Common myeloid progenitor, CD34-positive (primary cell): Measurements from ENCODE around the gene ANKRD11.
"Not testable (repeated sequence)": the region's sequence is repeated elsewhere in the genome, so short reads cannot be mapped to it uniquely, and the experiment has no call there.

Experiments used
- CTCF ChIA-PET: fragments of 350-600 bp; sonication (Branson Sonifier 250); formaldehyde crosslinking; loops from one replicate; lab custom pipeline; 2021; ENCODE audit warnings: antibody characterized with exemption; lab: Charles Lee
- POLR2A ChIA-PET: fragments of 350-600 bp; sonication (Branson Sonifier 250); formaldehyde crosslinking; loops from one replicate; lab custom pipeline; 2021; ENCODE audit warnings: antibody characterized with exemption; lab: Charles Lee
- DNase-seq, 3 donors: peaks; one replicate each; pipeline versions ENCODE4 v3.0.0 to v3.0.0-alpha.2; 2013
- H3K27ac ChIP-seq, 2 experiments: 1 replicate in 1 of 2; 2 replicates in 1 of 2; pipeline ENCODE4 v1.7.0; 2013; ENCODE audit warnings: inconsistent platforms in 2 of 2, low read length in 2 of 2, mild to moderate bottlenecking in 2 of 2, low read depth in 1 of 2, moderate library complexity in 1 of 2; ENCODE audit not compliant: severe bottlenecking in 2 of 2, insufficient read depth in 1 of 2, poor library complexity in 1 of 2
- H3K27me3 ChIP-seq, 5 experiments: replicated peaks in 2 of 5; 1 replicate in 3 of 5; 2 replicates in 2 of 5; pipeline versions ENCODE4 v1.6.1 to v1.7.0; 2013; ENCODE audit warnings: low read length in 4 of 5, mild to moderate bottlenecking in 2 of 5, moderate library complexity in 2 of 5, inconsistent platforms in 1 of 5; ENCODE audit not compliant: insufficient read depth in 5 of 5, control insufficient read depth in 4 of 5
- H3K36me3 ChIP-seq, 4 experiments: 1 replicate in 2 of 4; 2 replicates in 2 of 4; pipeline versions ENCODE4 v1.6.1 to v1.7.0; 2013; ENCODE audit warnings: low read length in 3 of 4, control low read depth in 1 of 4, mild to moderate bottlenecking in 1 of 4; ENCODE audit not compliant: control insufficient read depth in 4 of 4, insufficient read depth in 4 of 4
- H3K4me1 ChIP-seq, 4 experiments: 1 replicate in 3 of 4; 2 replicates in 1 of 4; pipeline versions ENCODE4 v1.6.1 to v1.7.1; 2013; ENCODE audit warnings: low read length in 3 of 4, mild to moderate bottlenecking in 3 of 4, control low read depth in 1 of 4, inconsistent platforms in 1 of 4, moderate library complexity in 1 of 4; ENCODE audit not compliant: control insufficient read depth in 4 of 4, insufficient read depth in 4 of 4; ENCODE audit errors: control extremely low read depth in 1 of 4
- H3K4me3 ChIP-seq, 7 experiments: 1 replicate in 4 of 7; 2 replicates in 3 of 7; pipeline versions ENCODE4 v1.5.1 to v1.7.0; 2013; ENCODE audit warnings: mild to moderate bottlenecking in 7 of 7, low read length in 6 of 7, moderate library complexity in 6 of 7, inconsistent platforms in 2 of 7, low read depth in 2 of 7, control low read depth in 1 of 7; ENCODE audit not compliant: insufficient read depth in 4 of 7, control insufficient read depth in 1 of 7; ENCODE audit errors: extremely low read depth in 1 of 7
- H3K9me3 ChIP-seq, 5 experiments: 1 replicate in 4 of 5; 2 replicates in 1 of 5; pipeline versions ENCODE4 v1.6.1 to v1.7.1; 2013; ENCODE audit warnings: low read length in 4 of 5, mild to moderate bottlenecking in 2 of 5, inconsistent platforms in 1 of 5, low read depth in 1 of 5, moderate library complexity in 1 of 5; ENCODE audit not compliant: control insufficient read depth in 4 of 5, insufficient read depth in 2 of 5; ENCODE audit errors: control extremely low read depth in 1 of 5
- WGBS: methylation state at CpG from one replicate; pipeline ENCODE4 v1.1.5; 2013; ENCODE audit not compliant: insufficient coverage; 5-methylcytosine and 5-hydroxymethylcytosine counted together

Gene ANKRD11

DNA sequence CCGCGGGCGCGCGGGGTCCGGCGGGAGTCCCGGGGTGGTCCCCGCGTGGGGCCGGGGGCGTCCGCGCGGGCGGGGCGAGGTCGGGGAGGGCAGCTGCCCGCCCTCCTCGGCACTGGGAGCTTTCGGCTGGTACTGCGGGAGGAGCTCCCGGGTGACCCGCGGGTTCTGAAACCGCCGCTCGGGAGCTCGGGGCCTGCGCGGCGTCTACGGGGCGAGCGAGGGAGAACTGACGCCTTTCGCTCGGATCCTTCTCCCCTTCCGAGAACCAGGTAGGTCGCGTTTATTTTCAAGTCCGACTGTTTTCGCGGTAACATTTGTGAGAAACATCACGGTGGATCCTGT lies 242.7 kb downstream of the ANKRD11 start:
- Histone ChIP-seq H3K9me3 (peaks cover 0 to 19% (median 10%) of the 10 kb centered on the region in 5 experiments), H3K4me3 (peak overlapping the region in 5 of 7 experiments; percentile 31 to 65 (median 52)), H3K27me3 (peaks cover 0 to 16% (median 0%) of the 10 kb centered on the region in 5 experiments)
- H3K27ac ChIP-seq, H3K36me3 ChIP-seq, POLR2A ChIA-PET, H3K4me1 ChIP-seq: not testable (repeated sequence)
- WGBS = 5% methylated on average over 14 of the region's 45 CpGs
- CTCF ChIA-PET = interaction anchor here (1.0 to 1.4 kb wide), 2 partner anchors 11 to 67 kb away, joined by 3 read pairs; no protein-coding TSS in a partner anchor
- DNase-seq = peak in 1 of 3 donors; percentile 36

DNA sequence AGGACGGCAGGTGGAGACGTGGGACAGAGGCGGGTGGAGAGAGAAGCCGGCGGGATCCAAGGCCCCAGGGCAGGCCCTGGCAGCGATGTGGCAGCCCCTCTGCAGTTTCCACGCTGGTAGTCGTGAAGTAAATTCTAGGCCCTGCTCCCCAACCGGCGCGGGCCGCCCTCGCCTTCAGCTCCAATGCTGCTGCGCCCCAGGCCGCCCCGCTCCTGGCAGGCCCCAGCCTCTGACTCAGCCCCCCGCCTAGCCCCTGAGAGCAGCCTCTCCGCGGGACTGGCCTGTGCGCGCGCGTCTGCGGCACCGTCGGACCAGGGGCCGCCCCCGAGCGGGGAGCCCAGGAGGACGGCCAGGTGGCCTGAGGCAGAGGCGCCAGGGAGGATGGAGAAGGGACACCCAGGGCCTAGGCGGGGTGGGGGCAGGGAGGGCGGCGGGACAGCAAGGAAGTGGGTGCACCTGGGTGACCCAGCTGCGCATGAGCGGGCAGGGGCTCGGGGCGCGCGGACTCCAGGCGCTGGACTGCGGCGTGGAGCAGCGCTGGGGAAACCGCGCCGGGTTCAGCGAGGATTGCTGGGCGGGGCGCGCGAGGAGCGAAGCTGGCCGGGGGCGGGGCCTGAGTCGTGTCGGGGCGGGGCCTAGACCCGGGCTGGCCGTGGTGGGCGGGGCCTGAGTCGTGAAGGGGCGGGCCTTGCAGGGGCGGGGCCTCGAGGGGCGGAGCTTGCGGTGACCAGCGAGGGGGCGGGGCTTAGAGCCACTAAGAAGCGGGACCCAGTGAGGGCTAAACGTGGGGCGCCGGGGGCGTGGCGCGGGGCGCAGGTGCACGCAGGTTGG lies 243.2 kb downstream of the ANKRD11 start:
- no peak overlapping the region for H3K27ac ChIP-seq
- 5% methylated on average over 44 of the region's 78 CpGs for WGBS
- H3K9me3 ChIP-seq = peaks cover 0 to 19% (median 10%) of the 10 kb centered on the region in 5 experiments
- H3K4me1 ChIP-seq = peaks cover 0 to 9% (median 7%) of the 10 kb centered on the region in 4 experiments
- peaks cover 0 to 16% (median 0%) of the 10 kb centered on the region in 5 experiments for H3K27me3 ChIP-seq
- ChIA-PET CTCF (interaction anchor here (1.0 to 1.4 kb wide), 3 partner anchors 10 to 68 kb away, joined by 3 to 4 read pairs (median 3); no protein-coding TSS in a partner anchor), POLR2A (interaction anchor here (0.7 to 0.9 kb wide), 2 partner anchors 30 to 69 kb away, joined by 3 read pairs; partner anchors contain the start of gene ZNF778)
- peak; percentile 75 to 83 (median 80) for DNase-seq
- no peaks in the 10 kb centered on the region for H3K36me3 ChIP-seq
- peak overlapping the region in 5 of 7 experiments; percentile 31 to 69 (median 59) for H3K4me3 ChIP-seq

- 65% methylated on average over 13 of the region's 13 CpGs for WGBS
- peaks cover 0 to 19% (median 10%) of the 10 kb centered on the region in 5 experiments for H3K9me3 ChIP-seq
- peak overlapping the region in 4 of 7 experiments; percentile 58 to 69 (median 59) for H3K4me3 ChIP-seq
- ChIA-PET POLR2A (interaction anchor here (0.9 kb wide), 1 partner anchor 29 kb away, joined by 3 read pairs; the partner anchor contains the start of gene ZNF778), CTCF (interaction anchor here (0.6 to 1.4 kb wide), 4 partner anchors 10 to 43 kb away, joined by 3 to 4 read pairs (median 4); no protein-coding TSS in a partner anchor)
- peaks cover 0 to 16% (median 0%) of the 10 kb centered on the region in 5 experiments for H3K27me3 ChIP-seq
- DNase-seq = no peak
- H3K36me3 ChIP-seq = no peaks in the 10 kb centered on the region
- H3K27ac ChIP-seq = no peak overlapping the region
- peaks cover 0 to 14% (median 11%) of the 10 kb centered on the region in 4 experiments for H3K4me1 ChIP-seq
Measured at GRCh38 chr16:89246383-89246902, 243.9 kb downstream of the ANKRD11 start.

GRCh38 chr16:89244754-89245153 lies 245.6 kb downstream of the ANKRD11 start:
- peaks cover 0 to 12% (median 3%) of the 10 kb centered on the region in 5 experiments for H3K9me3 ChIP-seq
- 91% methylated on average over 10 of the region's 12 CpGs for WGBS
- peaks cover 0 to 23% (median 22%) of the 10 kb centered on the region in 4 experiments for H3K4me1 ChIP-seq
- H3K36me3 ChIP-seq = no peaks in the 10 kb centered on the region
- H3K27me3 ChIP-seq = peaks cover 0 to 13% (median 0%) of the 10 kb centered on the region in 5 experiments
- CTCF ChIA-PET = interaction anchor here (1.4 kb wide), 1 partner anchor 44 kb away, joined by 4 read pairs; no protein-coding TSS in a partner anchor
- POLR2A ChIA-PET = no interaction called here
- H3K4me3 ChIP-seq = no peak overlapping the region
- no peak overlapping the region for H3K27ac ChIP-seq
- no peak for DNase-seq

DNA sequence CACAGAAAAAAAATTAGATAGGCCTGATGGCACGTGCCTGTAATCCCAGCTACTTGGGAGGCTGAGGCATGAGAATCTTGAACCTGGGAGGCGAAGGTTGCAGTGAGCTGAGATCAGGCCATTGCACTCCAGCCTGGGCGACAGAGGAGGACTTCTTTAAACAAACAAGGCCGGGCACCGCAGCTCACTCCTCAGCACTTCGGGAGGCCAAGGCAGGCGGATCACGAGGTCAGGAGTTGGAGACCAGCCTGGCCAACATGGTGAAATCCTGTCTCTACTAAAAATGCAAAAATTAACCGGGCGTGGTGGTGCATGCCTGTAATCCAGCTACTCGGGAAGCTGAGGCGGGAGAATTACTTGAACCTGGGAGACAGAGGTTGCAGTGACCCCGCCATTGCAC lies 246.1 kb downstream of the ANKRD11 start:
- CTCF ChIA-PET = interaction anchor here (1.4 kb wide), 1 partner anchor 45 kb away, joined by 4 read pairs; no protein-coding TSS in a partner anchor
- DNase-seq, H3K4me3 ChIP-seq, H3K27ac ChIP-seq, POLR2A ChIA-PET, H3K36me3 ChIP-seq: not testable (repeated sequence)
- Histone ChIP-seq H3K4me1 (peaks cover 0 to 24% (median 23%) of the 10 kb centered on the region in 4 experiments), H3K27me3 (peaks cover 0 to 13% (median 0%) of the 10 kb centered on the region in 5 experiments), H3K9me3 (peaks cover 0 to 11% (median 3%) of the 10 kb centered on the region in 5 experiments)
- WGBS = 83% methylated on average over 10 of the region's 13 CpGs

GRCh38 chr16:89243664-89244063 lies 246.7 kb downstream of the ANKRD11 start:
- ChIA-PET POLR2A (no interaction called here), CTCF (interaction anchor here (1.4 kb wide), 1 partner anchor 45 kb away, joined by 4 read pairs; no protein-coding TSS in a partner anchor)
- H3K36me3 ChIP-seq = no peaks in the 10 kb centered on the region
- peaks cover 0 to 7% (median 0%) of the 10 kb centered on the region in 5 experiments for H3K9me3 ChIP-seq
- H3K27me3 ChIP-seq = peaks cover 0 to 10% (median 0%) of the 10 kb centered on the region in 5 experiments
- H3K27ac ChIP-seq = no peak overlapping the region
- H3K4me1 ChIP-seq = peaks cover 0 to 24% (median 23%) of the 10 kb centered on the region in 4 experiments
- DNase-seq = no peak
- 90% methylated on average over 2 of the region's 5 CpGs for WGBS
- H3K4me3 ChIP-seq = no peak overlapping the region
